Vagina (tissue), 2 donors: Measurements from ENCODE around the gene TAF4B.

Experiments
- POLR2A ChIP-seq, 2 donors: fragments of 450-650 bp; IDR thresholded peaks; one replicate each; pipeline ENCODE4 v1.6.1; 2017; ENCODE audit warnings: antibody characterized with exemption in 2 of 2, mild to moderate bottlenecking in 2 of 2, moderate library complexity in 2 of 2
- POLR2AphosphoS5 ChIP-seq, 2 donors: sonication (generic); formaldehyde crosslinking; IDR thresholded peaks; one replicate each; pipeline ENCODE4 v1.9.0; 2017; ENCODE audit warnings: antibody characterized with exemption in 2 of 2, mild to moderate bottlenecking in 2 of 2, low read depth in 1 of 2; ENCODE audit not compliant: insufficient read depth in 1 of 2
- TF ChIP-seq, protein P1 (sequence below), 3 experiments: fragments of 450-650 bp in 2 of 3; fragments of 200-600 bp in 1 of 3; sonication (generic) in 1 of 3; IDR thresholded peaks; one replicate each; pipeline ENCODE4 v1.5.1; 2017 to 2019; ENCODE audit warnings: antibody characterized with exemption in 3 of 3, mild to moderate bottlenecking in 2 of 3, moderate library complexity in 2 of 3

GRCh38 chr18:26418225-26418624, 192.0 kb downstream of the TAF4B start:
- TF ChIP-seq, protein P1, sequence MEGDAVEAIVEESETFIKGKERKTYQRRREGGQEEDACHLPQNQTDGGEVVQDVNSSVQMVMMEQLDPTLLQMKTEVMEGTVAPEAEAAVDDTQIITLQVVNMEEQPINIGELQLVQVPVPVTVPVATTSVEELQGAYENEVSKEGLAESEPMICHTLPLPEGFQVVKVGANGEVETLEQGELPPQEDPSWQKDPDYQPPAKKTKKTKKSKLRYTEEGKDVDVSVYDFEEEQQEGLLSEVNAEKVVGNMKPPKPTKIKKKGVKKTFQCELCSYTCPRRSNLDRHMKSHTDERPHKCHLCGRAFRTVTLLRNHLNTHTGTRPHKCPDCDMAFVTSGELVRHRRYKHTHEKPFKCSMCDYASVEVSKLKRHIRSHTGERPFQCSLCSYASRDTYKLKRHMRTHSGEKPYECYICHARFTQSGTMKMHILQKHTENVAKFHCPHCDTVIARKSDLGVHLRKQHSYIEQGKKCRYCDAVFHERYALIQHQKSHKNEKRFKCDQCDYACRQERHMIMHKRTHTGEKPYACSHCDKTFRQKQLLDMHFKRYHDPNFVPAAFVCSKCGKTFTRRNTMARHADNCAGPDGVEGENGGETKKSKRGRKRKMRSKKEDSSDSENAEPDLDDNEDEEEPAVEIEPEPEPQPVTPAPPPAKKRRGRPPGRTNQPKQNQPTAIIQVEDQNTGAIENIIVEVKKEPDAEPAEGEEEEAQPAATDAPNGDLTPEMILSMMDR (IDR thresholded peaks at IDR 0.05) = no peak
- TF ChIP-seq POLR2AphosphoS5 (IDR thresholded peaks at IDR 0.05; ENCODE audit: insufficient read depth in 1 of 2, low read depth in 1 of 2) = no peak
- no peak for TF ChIP-seq POLR2A (IDR thresholded peaks at IDR 0.05)
